Upper lobe of right lung (tissue), 1 donor: Measurements from ENCODE around the gene GLB1L3. TPM values are rescaled to one million over a fixed set of nuclear protein-coding genes. Genes with fewer than 3 reads are reported as not detected.
A peak's percentile ranks its signal among the peaks of the same experiment; 100 is the strongest.

Source experiments
- ATAC-seq: fragments of 200-7000 bp; cut with Tn5 transposase; one replicate; pipeline ENCODE4 v1.9.1; 2020; ENCODE audit warnings: mild to moderate bottlenecking, moderate library complexity
- DNase-seq: peaks from one replicate; pipeline ENCODE4 v3.0.0-alpha.2; 2020
- H3K27ac ChIP-seq: fragments of 200-600 bp; one replicate; pipeline ENCODE4 v1.8.0; 2022
- H3K27me3 ChIP-seq: fragments of 200-600 bp; one replicate; pipeline ENCODE4 v1.8.0; 2022; ENCODE audit warnings: mild to moderate bottlenecking
- H3K36me3 ChIP-seq: fragments of 200-600 bp; one replicate; pipeline ENCODE4 v1.8.0; 2022
- H3K4me1 ChIP-seq: fragments of 200-600 bp; one replicate; pipeline ENCODE4 v1.8.0; 2022
- H3K4me3 ChIP-seq: fragments of 200-600 bp; one replicate; pipeline ENCODE4 v1.8.0; 2022; ENCODE audit warnings: mild to moderate bottlenecking
- H3K9me3 ChIP-seq: fragments of 200-600 bp; one replicate; pipeline ENCODE4 v1.8.0; 2022
- CTCF ChIP-seq: fragments of 200-600 bp; IDR thresholded peaks from one replicate; pipeline ENCODE4 v1.8.0; 2022; ENCODE audit warnings: antibody characterized with exemption
- intact Hi-C: fragments of 100-400 bp; cut with DNase I; formaldehyde crosslinking; loops from one replicate; pipeline ENCODE4 v1.11.0; 2022
- total RNA-seq: library from RNA; stranded (reverse); fragmentation: NEBNext Ultra II Directional; extraction: Animal tissue kit (Norgen Biotek cat#: 25700); gene quantifications from one replicate; pipeline ENCODE4 v1.2.1, GENCODE V29; 2021
- donor health status: DM: no; HTN: yes; CAD: no; lungs with severe emphysema.

Gene GLB1L3
- total RNA-seq, 1 donor from 2014 or later = 0.43 TPM

GRCh38 chr11:134258577-134258976, 17.6 kb upstream of the GLB1L3 start:
- H3K27ac ChIP-seq = no peak overlapping the region
- intact Hi-C loops = no loop called here
- no peaks in the 10 kb centered on the region for H3K27me3 ChIP-seq
- peaks cover 58% of the 10 kb centered on the region for H3K36me3 ChIP-seq
- peak; percentile 82 for ATAC-seq
- H3K9me3 ChIP-seq = no peaks in the 10 kb centered on the region
- H3K4me3 ChIP-seq = no peak overlapping the region
- DNase-seq = no peak
- no peak for TF ChIP-seq CTCF
- H3K4me1 ChIP-seq = peaks cover 12% of the 10 kb centered on the region

- intact Hi-C loops = no loop called here
- no peaks in the 10 kb centered on the region for H3K9me3 ChIP-seq
- ATAC-seq (no peak), DNase-seq (no peak)
- H3K36me3 ChIP-seq = peaks cover 60% of the 10 kb centered on the region
- H3K4me3 ChIP-seq = no peak overlapping the region
- TF ChIP-seq CTCF = no peak
- H3K27me3 ChIP-seq = no peaks in the 10 kb centered on the region
- no peak overlapping the region for H3K27ac ChIP-seq
- H3K4me1 ChIP-seq = peaks cover 3% of the 10 kb centered on the region
Measured at GRCh38 chr11:134260503-134260902, 15.7 kb upstream of the GLB1L3 start.

GRCh38 chr11:134260983-134261382, 15.2 kb upstream of the GLB1L3 start:
- H3K36me3 ChIP-seq = peaks cover 60% of the 10 kb centered on the region
- no peak overlapping the region for H3K27ac ChIP-seq
- ATAC-seq (no peak), DNase-seq (no peak)
- no peak overlapping the region for H3K4me3 ChIP-seq
- intact Hi-C loops = no loop called here
- H3K9me3 ChIP-seq = no peaks in the 10 kb centered on the region
- H3K4me1 ChIP-seq = no peaks in the 10 kb centered on the region
- no peaks in the 10 kb centered on the region for H3K27me3 ChIP-seq
- TF ChIP-seq CTCF = no peak

- intact Hi-C loops = no loop called here
- no peaks in the 10 kb centered on the region for H3K27me3 ChIP-seq
- ATAC-seq = peak; percentile 35
- no peak for DNase-seq
- H3K4me3 ChIP-seq = no peak overlapping the region
- H3K9me3 ChIP-seq = no peaks in the 10 kb centered on the region
- peak; percentile 51 for TF ChIP-seq CTCF
- no peak overlapping the region for H3K27ac ChIP-seq
- peaks cover 60% of the 10 kb centered on the region for H3K36me3 ChIP-seq
- peaks cover 6% of the 10 kb centered on the region for H3K4me1 ChIP-seq
Measured at GRCh38 chr11:134261626-134262488, 14.3 kb upstream of the GLB1L3 start.

- intact Hi-C loops = no loop called here
- Histone ChIP-seq H3K9me3 (no peaks in the 10 kb centered on the region), H3K4me3 (no peak overlapping the region), H3K36me3 (peaks cover 36% of the 10 kb centered on the region), H3K27ac (no peak overlapping the region), H3K27me3 (no peaks in the 10 kb centered on the region), H3K4me1 (peaks cover 16% of the 10 kb centered on the region)
- ATAC-seq (no peak), DNase-seq (no peak)
- TF ChIP-seq CTCF = no peak
Measured at GRCh38 chr11:134264966-134265764, 11.0 kb upstream of the GLB1L3 start.
